ENCODE data around the gene AGAP1.

DNA sequence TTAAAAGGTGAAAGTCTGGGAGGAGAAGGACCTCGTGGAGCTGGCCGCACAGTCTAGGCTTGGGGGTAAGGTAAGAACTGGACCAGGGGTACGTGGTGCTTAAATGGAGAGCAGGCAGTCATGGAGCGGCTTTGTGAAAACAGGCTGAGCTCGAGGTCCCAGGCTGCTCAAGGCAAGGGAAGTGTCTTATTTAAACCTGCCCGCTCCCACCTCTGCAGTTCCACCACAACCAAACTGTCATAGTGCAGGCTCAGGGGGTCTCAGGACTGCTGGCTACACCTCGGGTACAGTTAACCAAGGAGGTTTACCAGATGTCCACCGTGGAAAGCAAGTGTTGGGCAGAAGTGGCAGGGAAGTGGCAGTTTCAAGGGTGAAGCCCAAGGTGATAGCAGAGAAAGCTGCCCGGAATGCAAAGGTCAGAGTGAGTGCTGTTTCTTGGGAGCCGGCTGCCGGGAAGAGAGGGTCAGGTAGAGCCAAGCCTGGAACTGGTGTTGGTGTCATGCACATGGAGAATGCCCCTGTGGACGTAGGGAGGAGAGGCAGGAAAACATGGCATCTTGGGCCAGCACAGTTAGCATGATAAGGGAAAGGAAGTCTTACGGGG is 471.0 kb downstream of the AGAP1 start:
- TF ChIP-seq, protein P1, sequence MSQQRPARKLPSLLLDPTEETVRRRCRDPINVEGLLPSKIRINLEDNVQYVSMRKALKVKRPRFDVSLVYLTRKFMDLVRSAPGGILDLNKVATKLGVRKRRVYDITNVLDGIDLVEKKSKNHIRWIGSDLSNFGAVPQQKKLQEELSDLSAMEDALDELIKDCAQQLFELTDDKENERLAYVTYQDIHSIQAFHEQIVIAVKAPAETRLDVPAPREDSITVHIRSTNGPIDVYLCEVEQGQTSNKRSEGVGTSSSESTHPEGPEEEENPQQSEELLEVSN (IDR thresholded peaks at IDR 0.05; ENCODE audit: borderline replicate concordance, low read depth), result no peak
- TF ChIP-seq CTCF (IDR thresholded peaks at IDR 0.05), result no peak
- TF ChIP-seq USF2 (IDR thresholded peaks at IDR 0.05), result no peak
- TF ChIP-seq POLR2A (IDR thresholded peaks at IDR 0.05; ENCODE audit: low read length), result no peak

All from A549 (cell line).